NCI-H1417 treated with DMSO at 0.1 percent for 48 hours (cell line): Measurements from ENCODE around the gene SLC30A4.

Experiments used
- DNase-seq: peaks from one replicate; lab custom pipeline; 2025; lab: John Stamatoyannopoulos, UW

SLC30A4 gene

GRCh38 chr15:45449916-45450867 lies 72.4 kb downstream of the SLC30A4 start:
- DNase-seq, result no peak

GRCh38 chr15:45449395-45449794 lies 73.2 kb downstream of the SLC30A4 start:
- DNase-seq, result no peak

- DNase-seq, result no peak
Observed at GRCh38 chr15:45448066-45448915, 74.3 kb downstream of the SLC30A4 start.

- DNase-seq, result no peak
Observed at GRCh38 chr15:45443645-45444044, 78.9 kb downstream of the SLC30A4 start.

- no peak for DNase-seq
Observed at GRCh38 chr15:45442507-45443135, 79.9 kb downstream of the SLC30A4 start.

- no peak for DNase-seq
Observed at GRCh38 chr15:45441686-45442085, 80.9 kb downstream of the SLC30A4 start.

GRCh38 chr15:45441036-45441435 lies 81.5 kb downstream of the SLC30A4 start:
- DNase-seq, result no peak

- no peak for DNase-seq
Observed at GRCh38 chr15:45439521-45440260, 82.9 kb downstream of the SLC30A4 start.

- DNase-seq, result no peak
Observed at GRCh38 chr15:45435124-45435903, 87.2 kb downstream of the SLC30A4 start.

GRCh38 chr15:45434078-45434567 lies 88.4 kb downstream of the SLC30A4 start:
- no peak for DNase-seq

- DNase-seq, result no peak
Observed at GRCh38 chr15:45431511-45431910, 91.0 kb downstream of the SLC30A4 start.

- no peak for DNase-seq
Observed at GRCh38 chr15:45429941-45430792, 92.4 kb downstream of the SLC30A4 start.
